ENCODE results near the gene PPDPF.

Gene PPDPF

GRCh38 chr20:63481503-63481902 is 39.1 kb upstream of the PPDPF start:
- no peak for TF ChIP-seq POLR2A (IDR thresholded peaks at IDR 0.05; ENCODE audit: extremely low read depth, insufficient read length)
- no peak for TF ChIP-seq CTCF (IDR thresholded peaks at IDR 0.05; ENCODE audit: low read depth, low read length)
- no peak for TF ChIP-seq MAX (IDR thresholded peaks at IDR 0.05; ENCODE audit: low read depth, low read length)
- no peak for DNase-seq (ENCODE audit: low read depth)
- H3K4me3 ChIP-seq (ENCODE audit: low read depth, low read length) = no peak overlapping the region

- H3K4me3 ChIP-seq (ENCODE audit: low read depth, low read length) = no peak overlapping the region
- TF ChIP-seq CTCF (IDR thresholded peaks at IDR 0.05; ENCODE audit: low read depth, low read length) (no peak), POLR2A (IDR thresholded peaks at IDR 0.05; ENCODE audit: extremely low read depth, insufficient read length) (no peak), MYC (IDR thresholded peaks at IDR 0.05; ENCODE audit: low read depth, low read length) (no peak), MAX (IDR thresholded peaks at IDR 0.05; ENCODE audit: low read depth, low read length) (no peak)
- no peak for DNase-seq (ENCODE audit: low read depth)
Observed at GRCh38 chr20:63482021-63482587, 38.5 kb upstream of the PPDPF start.

GRCh38 chr20:63483834-63484233 is 36.7 kb upstream of the PPDPF start:
- TF ChIP-seq CTCF (IDR thresholded peaks at IDR 0.05; ENCODE audit: low read depth, low read length) (no peak), MYC (IDR thresholded peaks at IDR 0.05; ENCODE audit: low read depth, low read length) (no peak), POLR2A (IDR thresholded peaks at IDR 0.05; ENCODE audit: extremely low read depth, insufficient read length) (no peak), MAX (IDR thresholded peaks at IDR 0.05; ENCODE audit: low read depth, low read length) (no peak)
- DNase-seq (ENCODE audit: low read depth) = no peak
- no peak overlapping the region for H3K4me3 ChIP-seq (ENCODE audit: low read depth, low read length)

GRCh38 chr20:63484236-63484635 is 36.3 kb upstream of the PPDPF start:
- DNase-seq (ENCODE audit: low read depth) = no peak
- H3K4me3 ChIP-seq (ENCODE audit: low read depth, low read length) = no peak overlapping the region
- no peak for TF ChIP-seq MYC (IDR thresholded peaks at IDR 0.05; ENCODE audit: low read depth, low read length)
- TF ChIP-seq CTCF (IDR thresholded peaks at IDR 0.05; ENCODE audit: low read depth, low read length) = no peak
- TF ChIP-seq MAX (IDR thresholded peaks at IDR 0.05; ENCODE audit: low read depth, low read length) = no peak
- TF ChIP-seq POLR2A (IDR thresholded peaks at IDR 0.05; ENCODE audit: extremely low read depth, insufficient read length) = no peak

- TF ChIP-seq POLR2A (IDR thresholded peaks at IDR 0.05; ENCODE audit: extremely low read depth, insufficient read length) (no peak), MYC (IDR thresholded peaks at IDR 0.05; ENCODE audit: low read depth, low read length) (no peak)
- H3K4me3 ChIP-seq (ENCODE audit: low read depth, low read length) = no peak overlapping the region
- DNase-seq (ENCODE audit: low read depth) = no peak
Observed at GRCh38 chr20:63484651-63485403, 35.7 kb upstream of the PPDPF start.

- no peak overlapping the region for H3K4me3 ChIP-seq (ENCODE audit: low read depth, low read length)
- no peak for TF ChIP-seq MYC (IDR thresholded peaks at IDR 0.05; ENCODE audit: low read depth, low read length)
- TF ChIP-seq POLR2A (IDR thresholded peaks at IDR 0.05; ENCODE audit: extremely low read depth, insufficient read length) = no peak
- no peak for TF ChIP-seq CTCF (IDR thresholded peaks at IDR 0.05; ENCODE audit: low read depth, low read length)
- TF ChIP-seq MAX (IDR thresholded peaks at IDR 0.05; ENCODE audit: low read depth, low read length) = no peak
- DNase-seq (ENCODE audit: low read depth) = no peak
Observed at GRCh38 chr20:63486300-63486855, 34.2 kb upstream of the PPDPF start.
